Adrenal gland (tissue), 12 donors: ENCODE data around the gene BPIFB1. TPM values are rescaled to one million over a fixed set of nuclear protein-coding genes. Genes with fewer than 3 reads are reported as not detected.

Source experiments
- DNase-seq, 7 donors: peaks; one replicate each; pipeline ENCODE4 v3.0.0-alpha.2; 2019 to 2020
- H3K27ac ChIP-seq, 5 donors: fragments of 200-600 bp; sonication (generic) in 4 of 5; 1 replicate in 3 of 5; 2 replicates in 2 of 5; pipeline versions ENCODE4 v1.5.1 to v1.8.0; 2016 to 2020; ENCODE audit warnings: mild to moderate bottlenecking in 1 of 5
- H3K27me3 ChIP-seq: fragments of 200-600 bp; 2 replicates; pipeline ENCODE4 v1.8.0; 2021
- H3K36me3 ChIP-seq, 2 donors: fragments of 200-600 bp; replicated peaks in 1 of 2; 1 replicate in 1 of 2; 2 replicates in 1 of 2; pipeline versions ENCODE4 v1.5.1 to v1.8.0; 2018 to 2022
- H3K4me1 ChIP-seq, 2 donors: fragments of 200-600 bp; replicated peaks in 1 of 2; 1 replicate in 1 of 2; 2 replicates in 1 of 2; pipeline versions ENCODE4 v1.5.1 to v1.8.0; 2018 to 2021
- H3K4me3 ChIP-seq, 4 donors: fragments of 200-600 bp; sonication (generic) in 3 of 4; one replicate each; pipeline ENCODE4 v1.5.1; 2016 to 2018
- H3K9me3 ChIP-seq, 3 donors: fragments of 200-600 bp; sonication (generic) in 1 of 3; replicated peaks in 1 of 3; 1 replicate in 2 of 3; 2 replicates in 1 of 3; pipeline versions ENCODE4 v1.5.1 to v1.8.0; 2016 to 2021
- CTCF ChIP-seq, 6 experiments: fragments of 450-650 bp in 4 of 6; fragments of 200-600 bp in 2 of 6; sonication (generic) in 1 of 6; IDR thresholded peaks; 1 replicate in 5 of 6; 2 replicates in 1 of 6; pipeline versions ENCODE4 v1.5.1 to v1.8.0; 2016 to 2021; ENCODE audit warnings: antibody characterized with exemption in 6 of 6, mild to moderate bottlenecking in 2 of 6, moderate library complexity in 1 of 6
- POLR2A ChIP-seq, 2 donors: fragments of 450-650 bp; IDR thresholded peaks; one replicate each; pipeline ENCODE4 v1.6.1; 2017; ENCODE audit warnings: antibody characterized with exemption in 2 of 2, mild to moderate bottlenecking in 2 of 2, moderate library complexity in 1 of 2
- WGBS, 4 donors: extraction: QIAGEN DNeasy Blood & Tissue Kit in 2 of 4; methylation state at CpG; one replicate each; pipeline versions ENCODE4 v1.1.5 to v1.1.7; 2013 to 2017; 5-methylcytosine and 5-hydroxymethylcytosine counted together
- intact Hi-C, 2 donors: fragments of 100-400 bp; cut with DNase I; formaldehyde crosslinking; loops; one replicate each; pipeline versions ENCODE4 v1.14.1 to v1.15.0; 2022 to 2023
- polyA plus RNA-seq, 3 donors: library from polyadenylated mRNA; stranded (reverse); fragments of 200-250 nt in 2 of 3; fragments of 350-450 nt in 1 of 3; fragmentation: Illumina TruSeq in 1 of 3; extraction: RNeasy Lipid Tissue Mini Kit (QIAGEN cat#74804) in 1 of 3; gene quantifications; one replicate each; pipeline ENCODE4 v1.2.3, GENCODE V29; 2013 to 2014
- total RNA-seq, 9 donors: library from RNA; depleted of rRNA in 4 of 9; stranded (reverse); fragments of >200 nt in 4 of 9; fragments of 120-200 nt in 1 of 9; fragmentation: NEBNext Ultra II Directional in 1 of 9; extraction: Animal tissue kit (Norgen Biotek cat#: 25700) in 1 of 9; gene quantifications; one replicate each; pipeline versions ENCODE4 v1.1.0 to v1.2.4, GENCODE V29; 2013 to 2023
- donor health status: healthy with polysubstance abuse.
- donor health status: Bipolar disorder and iron deficiency.
- donor health status: DM: yes; HTN: yes; CAD: no.
- donor health status: DM: no; HTN: no; CAD: no.
- donor health status: DM: no; HTN: no; CAD: no.
- donor health status: DM: yes; HTN: yes; CAD: no.

The BPIFB1 gene
- total and polyA plus RNA-seq, 12 donors: 0.07 to 0.25 (median 0.23) TPM; not detected in 9

- H3K36me3 ChIP-seq: no peaks in the 10 kb centered on the region
- TF ChIP-seq CTCF (IDR thresholded peaks at IDR 0.05): no peak
- no peak for TF ChIP-seq POLR2A (IDR thresholded peaks at IDR 0.05)
- no peak overlapping the region for H3K4me3 ChIP-seq
- intact Hi-C loops: no loop called here
- 56 to 80% (median 78%) methylated on average over 5 of the region's 5 CpGs for WGBS, 4 donors
- no peaks in the 10 kb centered on the region for H3K4me1 ChIP-seq
- no peak for DNase-seq
- H3K27me3 ChIP-seq: no peaks in the 10 kb centered on the region
- H3K27ac ChIP-seq: no peak overlapping the region
- no peaks in the 10 kb centered on the region for H3K9me3 ChIP-seq
These were observed 33.3 kb downstream of the BPIFB1 start for GRCh38 chr20:33316343-33316742.

GRCh38 chr20:33316958-33317357, 33.9 kb downstream of the BPIFB1 start:
- WGBS, 4 donors: 74 to 82% (median 79%) methylated on average over 3 of the region's 3 CpGs
- no peak overlapping the region for H3K27ac ChIP-seq
- H3K36me3 ChIP-seq: no peaks in the 10 kb centered on the region
- no peak overlapping the region for H3K4me3 ChIP-seq
- no peaks in the 10 kb centered on the region for H3K27me3 ChIP-seq
- H3K9me3 ChIP-seq: no peaks in the 10 kb centered on the region
- TF ChIP-seq CTCF (IDR thresholded peaks at IDR 0.05): no peak
- H3K4me1 ChIP-seq: no peaks in the 10 kb centered on the region
- no peak for DNase-seq
- intact Hi-C loops: no loop called here

- TF ChIP-seq CTCF (IDR thresholded peaks at IDR 0.05) (no peak), POLR2A (IDR thresholded peaks at IDR 0.05) (no peak)
- H3K27ac ChIP-seq: no peak overlapping the region
- H3K36me3 ChIP-seq: no peaks in the 10 kb centered on the region
- no peaks in the 10 kb centered on the region for H3K27me3 ChIP-seq
- intact Hi-C loops: no loop called here
- no peak for DNase-seq
- WGBS, 4 donors: 84 to 88% (median 85%) methylated on average over 14 of the region's 14 CpGs
- no peaks in the 10 kb centered on the region for H3K4me1 ChIP-seq
- H3K4me3 ChIP-seq: no peak overlapping the region
- H3K9me3 ChIP-seq: no peaks in the 10 kb centered on the region
These were observed 34.5 kb downstream of the BPIFB1 start for GRCh38 chr20:33317424-33318095.

- 46 to 68% (median 63%) methylated on average over 1 to 5 of the region's 5 CpGs for WGBS, 4 donors
- Histone ChIP-seq H3K4me1 (no peaks in the 10 kb centered on the region), H3K36me3 (no peaks in the 10 kb centered on the region), H3K9me3 (no peaks in the 10 kb centered on the region), H3K27me3 (no peaks in the 10 kb centered on the region), H3K4me3 (no peak overlapping the region), H3K27ac (no peak overlapping the region)
- intact Hi-C loops: no loop called here
- DNase-seq: no peak
- TF ChIP-seq POLR2A (IDR thresholded peaks at IDR 0.05): no peak
- TF ChIP-seq CTCF (IDR thresholded peaks at IDR 0.05): no peak
These were observed 35.0 kb downstream of the BPIFB1 start for GRCh38 chr20:33318096-33318429.
